ENCODE data around the gene TMEM63B. TPM values are rescaled to one million over a fixed set of nuclear protein-coding genes. Genes with fewer than 3 reads are reported as not detected.

The TMEM63B gene
- total RNA-seq, 6 experiments from 2014 or later: 30.6 to 41.0 (median 36.8) TPM

DNA sequence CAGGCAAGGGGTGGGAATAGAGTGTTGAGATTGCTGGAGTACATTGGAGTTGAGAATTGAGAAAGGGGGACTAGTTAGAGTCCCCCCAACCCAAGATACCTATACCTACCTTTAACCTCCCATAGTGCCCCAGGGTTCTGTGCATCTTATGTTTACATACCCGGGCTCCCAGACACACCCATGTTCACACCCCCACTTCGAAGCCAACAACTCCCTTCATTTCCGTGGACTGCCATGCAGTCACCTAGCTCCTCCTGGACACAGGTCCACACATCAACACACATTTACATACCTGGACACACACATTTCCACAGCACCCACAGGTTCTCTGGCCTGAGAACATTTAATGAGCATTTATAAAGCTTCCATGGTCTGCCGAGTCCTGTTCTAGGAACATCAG, 5.1 kb downstream of the TMEM63B start:
- H3K4me1 ChIP-seq: peaks cover 0 to 14% (median 8%) of the 10 kb centered on the region in 4 donors
- peaks cover 0 to 15% (median 0%) of the 10 kb centered on the region in 4 donors for H3K36me3 ChIP-seq
- no peaks in the 10 kb centered on the region for H3K27me3 ChIP-seq
- WGBS (ENCODE audit: insufficient coverage, low coverage, low lambda C conversion rate, missing lambda C conversion rate): 70% methylated on average over 4 of the region's 4 CpGs
- DNase-seq: no peak
- intact Hi-C loops (cut with DNase I): no loop called here
- no peak overlapping the region for H3K27ac ChIP-seq
- no peak for TF ChIP-seq CTCF (IDR thresholded peaks at IDR 0.05)
- TF ChIP-seq POLR2A (IDR thresholded peaks at IDR 0.05): no peak
- no peaks in the 10 kb centered on the region for H3K9me3 ChIP-seq
- no peak for ATAC-seq
- no peak overlapping the region for H3K4me3 ChIP-seq

DNA sequence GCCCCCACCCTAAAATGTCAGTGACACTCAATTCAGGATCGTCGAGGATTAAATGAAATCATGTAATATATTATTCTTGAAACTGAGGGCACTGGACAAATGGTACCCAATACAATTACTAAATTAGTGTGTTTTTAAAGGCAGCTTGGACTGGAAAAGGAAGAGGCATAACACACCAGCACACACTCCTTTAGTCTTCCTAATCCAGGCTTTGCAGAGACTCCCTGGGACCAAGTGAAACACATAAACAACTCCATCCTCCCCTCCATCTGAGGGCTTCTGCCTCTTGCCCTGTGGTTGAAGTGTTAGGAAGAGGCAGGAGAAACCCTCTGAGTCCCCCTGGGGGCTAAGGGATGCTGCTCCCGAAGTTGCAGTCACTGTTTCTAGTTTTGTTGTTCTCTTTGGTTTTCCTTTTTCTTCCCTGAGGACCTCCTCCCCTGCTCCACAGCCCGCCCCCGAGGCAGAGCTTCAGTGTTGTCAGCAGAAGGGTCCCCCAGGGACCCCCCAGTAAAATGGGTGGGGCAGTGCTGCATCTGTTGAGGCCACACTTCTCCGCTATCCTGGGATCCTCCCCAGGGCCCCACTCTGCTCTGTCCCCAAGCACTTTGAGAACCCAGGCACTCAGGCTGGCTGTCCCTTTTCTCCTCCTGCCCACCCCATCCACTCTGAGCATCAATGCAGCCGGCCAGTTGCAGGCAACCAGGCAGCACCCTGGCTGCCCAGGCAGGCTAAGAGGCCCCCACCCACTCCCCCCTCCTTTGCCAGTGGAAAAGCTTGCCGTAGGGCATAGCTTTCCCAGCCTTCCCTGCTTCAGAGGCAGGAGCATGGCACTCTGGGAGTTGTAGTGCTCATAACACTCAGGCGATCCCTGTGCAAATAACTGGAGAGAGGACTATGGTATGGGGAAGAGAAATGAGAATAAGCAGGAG, 5.9 kb downstream of the TMEM63B start:
- no peak overlapping the region for H3K27ac ChIP-seq
- TF ChIP-seq CTCF (IDR thresholded peaks at IDR 0.05) (no peak), POLR2A (IDR thresholded peaks at IDR 0.05) (no peak)
- intact Hi-C loops (cut with DNase I): no loop called here
- H3K9me3 ChIP-seq: no peaks in the 10 kb centered on the region
- no peaks in the 10 kb centered on the region for H3K27me3 ChIP-seq
- ATAC-seq: peak; percentile 38 to 51 (median 39)
- DNase-seq: no peak
- peaks cover 0 to 15% (median 0%) of the 10 kb centered on the region in 4 donors for H3K36me3 ChIP-seq
- H3K4me1 ChIP-seq: peaks cover 0 to 13% (median 7%) of the 10 kb centered on the region in 4 donors
- no peak overlapping the region for H3K4me3 ChIP-seq
- 58% methylated on average over 8 of the region's 9 CpGs for whole genome bisulfite sequencing (ENCODE audit: insufficient coverage, low coverage, low lambda C conversion rate, missing lambda C conversion rate)

- Histone ChIP-seq H3K4me1 (peaks cover 0 to 4% (median under 1%) of the 10 kb centered on the region in 4 donors), H3K27me3 (no peaks in the 10 kb centered on the region), H3K4me3 (no peak overlapping the region), H3K27ac (no peak overlapping the region), H3K36me3 (peaks cover 0 to 15% (median 0%) of the 10 kb centered on the region in 4 donors), H3K9me3 (no peaks in the 10 kb centered on the region)
- no peak for DNase-seq
- ATAC-seq: no peak
- intact Hi-C loops (cut with DNase I): no loop called here
- WGBS (ENCODE audit: insufficient coverage, low coverage, low lambda C conversion rate, missing lambda C conversion rate): 77% methylated on average over 5 of the region's 12 CpGs
- no peak for TF ChIP-seq POLR2A (IDR thresholded peaks at IDR 0.05)
- TF ChIP-seq CTCF (IDR thresholded peaks at IDR 0.05): no peak
Observed at GRCh38 chr6:44133981-44134711, 6.8 kb downstream of the TMEM63B start.

DNA sequence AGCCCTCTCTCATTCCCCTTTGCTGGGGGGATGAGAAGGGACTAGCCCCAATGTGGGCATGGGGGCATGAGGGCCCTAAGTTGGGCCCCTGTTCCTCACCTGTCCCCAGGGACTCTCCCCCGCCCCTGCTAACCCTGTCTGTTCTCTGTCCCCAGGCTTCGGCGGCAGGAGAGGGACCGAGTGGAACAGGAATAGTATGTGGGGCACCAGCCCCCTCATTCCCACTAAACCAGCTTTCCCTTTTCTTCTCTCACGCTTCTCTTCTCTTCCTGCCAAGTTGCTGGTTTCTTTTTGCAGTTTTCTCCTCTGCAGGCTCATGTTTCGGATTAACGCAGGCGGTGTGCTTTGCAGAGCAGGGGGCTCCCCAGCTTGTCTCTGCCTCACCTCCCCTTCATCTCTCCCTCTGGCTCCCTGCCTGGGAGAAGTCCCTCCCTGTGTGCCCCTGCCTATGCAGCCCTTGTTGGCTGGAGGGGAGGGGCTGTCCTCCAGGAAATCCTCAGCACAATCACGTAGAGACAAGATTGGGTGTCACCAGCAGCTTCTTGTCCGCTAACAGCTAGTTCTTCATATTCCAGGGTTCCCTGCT, 7.9 kb downstream of the TMEM63B start:
- H3K27me3 ChIP-seq: no peaks in the 10 kb centered on the region
- no peak overlapping the region for H3K4me3 ChIP-seq
- no peaks in the 10 kb centered on the region for H3K4me1 ChIP-seq
- TF ChIP-seq CTCF (IDR thresholded peaks at IDR 0.05): no peak
- no peak for TF ChIP-seq POLR2A (IDR thresholded peaks at IDR 0.05)
- WGBS (ENCODE audit: insufficient coverage, low coverage, low lambda C conversion rate, missing lambda C conversion rate): 97% methylated on average over 7 of the region's 10 CpGs
- ATAC-seq (no peak), DNase-seq (no peak)
- no peaks in the 10 kb centered on the region for H3K9me3 ChIP-seq
- peaks cover 0 to 18% (median 2%) of the 10 kb centered on the region in 4 donors for H3K36me3 ChIP-seq
- intact Hi-C loops (cut with DNase I): no loop called here
- no peak overlapping the region for H3K27ac ChIP-seq
